GM19193 (cell line): ENCODE results near the gene DNAJC10.

ENCODE experiments used
- POLR2A ChIP-seq: IDR thresholded peaks from 4 replicates; pipeline ENCODE4 v1.6.1; 2011; ENCODE audit not compliant: insufficient read depth, insufficient read length; ENCODE audit errors: extremely low read depth

DNAJC10 gene

GRCh38 chr2:182715121-182715891, 751 bp upstream of the DNAJC10 start:
- no peak for TF ChIP-seq POLR2A

GRCh38 chr2:182716650-182716979, 558 bp downstream of the DNAJC10 start:
- TF ChIP-seq POLR2A: no peak

GRCh38 chr2:182717416-182717815, 1.4 kb downstream of the DNAJC10 start:
- no peak for TF ChIP-seq POLR2A

GRCh38 chr2:182717816-182718215, 1.8 kb downstream of the DNAJC10 start:
- no peak for TF ChIP-seq POLR2A

- TF ChIP-seq POLR2A: no peak
Measured at GRCh38 chr2:182718459-182718858, 2.4 kb downstream of the DNAJC10 start.

- no peak for TF ChIP-seq POLR2A
Measured at GRCh38 chr2:182724656-182725055, 8.6 kb downstream of the DNAJC10 start.

- no peak for TF ChIP-seq POLR2A
Measured at GRCh38 chr2:182726473-182726872, 10.4 kb downstream of the DNAJC10 start.

GRCh38 chr2:182728014-182728413, 12.0 kb downstream of the DNAJC10 start:
- TF ChIP-seq POLR2A: no peak

- no peak for TF ChIP-seq POLR2A
Measured at GRCh38 chr2:182729710-182730339, 13.8 kb downstream of the DNAJC10 start.

- no peak for TF ChIP-seq POLR2A
Measured at GRCh38 chr2:182730486-182730885, 14.4 kb downstream of the DNAJC10 start.

- TF ChIP-seq POLR2A: no peak
Measured at GRCh38 chr2:182732736-182733135, 16.7 kb downstream of the DNAJC10 start.

GRCh38 chr2:182733572-182733971, 17.5 kb downstream of the DNAJC10 start:
- TF ChIP-seq POLR2A: no peak

- no peak for TF ChIP-seq POLR2A
Measured at GRCh38 chr2:182740701-182741100, 24.6 kb downstream of the DNAJC10 start.

- TF ChIP-seq POLR2A: no peak
Measured at GRCh38 chr2:182741620-182742019, 25.6 kb downstream of the DNAJC10 start.

GRCh38 chr2:182744490-182744889, 28.4 kb downstream of the DNAJC10 start:
- TF ChIP-seq POLR2A: no peak

- no peak for TF ChIP-seq POLR2A
Measured at GRCh38 chr2:182745061-182745460, 29.0 kb downstream of the DNAJC10 start.
